K562 (cell line): Measurements from ENCODE around the gene PRR35. TPM values are rescaled to one million over a fixed set of nuclear protein-coding genes. Genes with fewer than 3 reads are reported as not detected.
A peak's percentile ranks its signal among the peaks of the same experiment; 100 is the strongest.

ENCODE experiments used
- ATAC-seq: fragments of 200-7000 bp; cut with Tn5 transposase; 3 replicates; pipeline ENCODE4 v1.9.1; 2020; ENCODE audit warnings: moderate library complexity
- BruUV-seq: library from RNA; stranded (reverse); fragments of 400-500 nt; replicated peaks from 2 replicates; lab custom pipeline; 2021; lab: Mats Ljungman, UMichigan
- CTCF ChIA-PET: fragments of 300-600 bp; formaldehyde crosslinking; extraction: SDS; loops from one replicate; lab custom pipeline; 2021; ENCODE audit warnings: low intra/inter-chr PET ratio; lab: Yijun Ruan, JAX
- POLR2A ChIA-PET: fragments of 300-600, 350-650 bp; sonication (Branson Sonifier 250); formaldehyde crosslinking; extraction: SDS; loops from one replicate; lab custom pipeline; 2021; ENCODE audit warnings: antibody characterized with exemption, inconsistent platforms; lab: Yijun Ruan, JAX
- DNase-seq, 4 experiments: peaks; one replicate each; pipeline versions ENCODE4 v3.0.0 to v3.0.0-alpha.2; 2011 to 2018; ENCODE audit warnings: low spot score in 3 of 4, mixed read lengths in 3 of 4; ENCODE audit errors: extremely low read depth in 1 of 4
- FAIRE-seq: peaks from 2 replicates; lab custom pipeline; 2011; peaks lifted over from hg19 to GRCh38; lab: Jason Lieb, UNC
- H2AFZ ChIP-seq: 2 replicates; pipeline ENCODE4 v1.6.0; 2011; ENCODE audit warnings: low read depth, low read length, control low read depth, inconsistent platforms
- H3K27ac ChIP-seq: fragments of 200-600 bp; 3 replicates; pipeline ENCODE4 v1.8.0; 2011; ENCODE audit warnings: low read depth, mild to moderate bottlenecking, control low read depth, inconsistent platforms, low read length, moderate library complexity, mixed read lengths; ENCODE audit errors: extremely low read depth
- H3K27me3 ChIP-seq, 2 experiments: fragments of 300-600 bp in 1 of 2; 2 replicates in 1 of 2; 3 replicates in 1 of 2; pipeline versions ENCODE4 v1.6.0 to v1.8.0; 2011; ENCODE audit warnings: inconsistent platforms in 2 of 2, low read length in 2 of 2, mild to moderate bottlenecking in 1 of 2, mixed read lengths in 1 of 2, moderate library complexity in 1 of 2; ENCODE audit not compliant: control insufficient read depth in 2 of 2, insufficient read depth in 2 of 2
- H3K36me3 ChIP-seq: fragments of 300-600 bp; 3 replicates; pipeline ENCODE4 v1.8.0; 2011; ENCODE audit warnings: mild to moderate bottlenecking, low read length, inconsistent platforms; ENCODE audit not compliant: control insufficient read depth, insufficient read depth
- H3K4me1 ChIP-seq, 2 experiments: fragments of 200-600 bp in 1 of 2; replicated peaks in 1 of 2; 2 replicates in 1 of 2; 3 replicates in 1 of 2; pipeline versions ENCODE4 v1.5.1 to v1.8.0; 2011; ENCODE audit warnings: inconsistent platforms in 2 of 2, low read length in 2 of 2, mild to moderate bottlenecking in 1 of 2, mixed read lengths in 1 of 2, moderate library complexity in 1 of 2; ENCODE audit not compliant: control insufficient read depth in 2 of 2, insufficient read depth in 2 of 2
- H3K4me2 ChIP-seq: 2 replicates; pipeline ENCODE4 v1.6.1; 2011; ENCODE audit warnings: low read length, control low read depth, inconsistent platforms, mixed read lengths; ENCODE audit not compliant: insufficient read depth
- H3K4me3 ChIP-seq: fragments of 200-600 bp; sonication (generic), shearing (Covaris generic); 2 replicates; pipeline ENCODE4 v1.5.1; 2016; ENCODE audit warnings: control low read depth, inconsistent platforms
- H3K79me2 ChIP-seq: fragments of 200-600 bp; 3 replicates; pipeline ENCODE4 v1.8.0; 2011; ENCODE audit warnings: low read length, inconsistent platforms; ENCODE audit not compliant: control insufficient read depth, insufficient read depth
- H3K9ac ChIP-seq, 2 experiments: 2 replicates each; pipeline versions ENCODE4 v1.6.0 to v1.6.1; 2011; ENCODE audit warnings: low read depth in 2 of 2, low read length in 2 of 2, control low read depth in 1 of 2, inconsistent platforms in 1 of 2, mild to moderate bottlenecking in 1 of 2, mixed read lengths in 1 of 2; ENCODE audit not compliant: insufficient read depth in 1 of 2
- H3K9me1 ChIP-seq: one replicate; pipeline ENCODE4 v1.6.0; 2011; ENCODE audit warnings: inconsistent platforms, mild to moderate bottlenecking, low read length, moderate library complexity; ENCODE audit not compliant: control insufficient read depth, insufficient read depth
- H3K9me3 ChIP-seq: replicated peaks from 2 replicates; pipeline ENCODE4 v1.5.1; 2011; ENCODE audit warnings: low read depth, low read length, inconsistent platforms; ENCODE audit not compliant: control insufficient read depth, insufficient read depth
- H4K20me1 ChIP-seq: replicated peaks from 2 replicates; pipeline ENCODE4 v1.6.1; 2011; ENCODE audit warnings: low read length, inconsistent platforms, mixed read lengths; ENCODE audit not compliant: control insufficient read depth, insufficient read depth
- DACH1 ChIP-seq: fragments of 450-650 bp; IDR thresholded peaks from 2 replicates; pipeline ENCODE4 v1.6.1; 2018; ENCODE audit not compliant: partially characterized antibody
- GTF2F1 ChIP-seq: IDR thresholded peaks from 2 replicates; pipeline ENCODE4 v1.6.1; 2011; ENCODE audit warnings: low read depth, low read length, improper control_type of control experiment
- IFI16 ChIP-seq: fragments of 250-450 bp; sonication (Bioruptor Pico); IDR thresholded peaks from 2 replicates; pipeline ENCODE4 v2.1.2; 2022; ENCODE audit warnings: mild to moderate bottlenecking, inconsistent platforms
- JUND ChIP-seq, 2 experiments: IDR thresholded peaks; 2 replicates in 1 of 2; 3 replicates in 1 of 2; pipeline ENCODE4 v1.6.1; 2011; ENCODE audit warnings: borderline replicate concordance in 2 of 2, low read depth in 2 of 2, low read length in 2 of 2, improper control_type of control experiment in 1 of 2, missing biosample characterization in 1 of 2, missing genetic modification characterization in 1 of 2, missing genetic modification reagents in 1 of 2
- KLF1 ChIP-seq: fragments of 450-650 bp; IDR thresholded peaks from 2 replicates; pipeline ENCODE4 v1.6.1; 2016; ENCODE audit warnings: missing genetic modification characterization, missing compliant biosample characterization
- MCM5 ChIP-seq: fragments of 450-650 bp; IDR thresholded peaks from 2 replicates; pipeline ENCODE4 v1.6.1; 2016; ENCODE audit warnings: low read depth
- PPARD ChIP-seq: fragments of 250-450 bp; sonication (Bioruptor Pico); IDR thresholded peaks from 2 replicates; pipeline ENCODE4 v1.8.0; 2022; ENCODE audit warnings: inconsistent platforms, mild to moderate bottlenecking, moderate library complexity
- RBM17 ChIP-seq: fragments of 200-400 bp; formaldehyde crosslinking; IDR thresholded peaks from 2 replicates; pipeline ENCODE4 v1.6.1; 2017; ENCODE audit warnings: low read depth, mild to moderate bottlenecking, low read length, borderline replicate concordance
- SNIP1 ChIP-seq: fragments of 450-650 bp; IDR thresholded peaks from 2 replicates; pipeline ENCODE4 v1.7.1; 2017; ENCODE audit warnings: low read depth, mild to moderate bottlenecking
- TAF7 ChIP-seq: fragments of 450-650 bp; IDR thresholded peaks from 2 replicates; pipeline ENCODE4 v1.6.1; 2016; ENCODE audit warnings: missing genetic modification characterization, missing compliant biosample characterization
- ZNF436 ChIP-seq: fragments of 250-450, 450-650 bp; sonication (Bioruptor Pico); formaldehyde crosslinking; IDR thresholded peaks from 2 replicates; pipeline ENCODE4 v1.7.0; 2020; ENCODE audit warnings: mild to moderate bottlenecking
- WGBS: fragments of 100-300 bp; shearing (Covaris generic); methylation state at CpG from one replicate; pipeline ENCODE4 v1.1.6; 2016; ENCODE audit warnings: low coverage, mixed read lengths; ENCODE audit not compliant: insufficient coverage; ENCODE audit errors: missing lambda C conversion rate; 5-methylcytosine and 5-hydroxymethylcytosine counted together
- in situ Hi-C: fragments of 300-500 bp; cut with MboI; formaldehyde crosslinking; loops from 4 replicates; pipeline ENCODE4 v1.15.0; 2018; ENCODE audit warnings: inconsistent platforms, mixed read lengths
- intact Hi-C: fragments of 100-400 bp; cut with micrococcal nuclease; formaldehyde crosslinking; loops from 2 replicates; pipeline ENCODE4 v1.14.2; 2022
- polyA plus RNA-seq, 8 experiments: library from polyadenylated mRNA; depleted of rRNA in 4 of 8; stranded (reverse) in 5 of 8; unstranded in 3 of 8; fragments of >200 nt; fragmentation: Nextera tagmentation in 2 of 8; fragmentation: Illumina TruSeq in 1 of 8; extraction: Ambion mirVana in 2 of 8; extraction: Trizol in 1 of 8; gene quantifications; 2 replicates each; pipeline versions ENCODE4 v1.2.1 to v1.2.3, GENCODE V29; 2011 to 2014; ENCODE audit warnings: inconsistent platforms in 1 of 8, missing spikeins in 1 of 8
- total RNA-seq, 7 experiments: library from RNA; depleted of rRNA in 6 of 7; stranded (reverse); fragments of >200 nt in 6 of 7; fragmentation: Illumina TruSeq in 2 of 7; extraction: Trizol in 2 of 7; gene quantifications; 2 replicates each; pipeline versions ENCODE4 v1.2.1 to v1.2.3, GENCODE V29; 2011 to 2021; ENCODE audit warnings: low replicate concordance in 1 of 7
- TF ChIP-seq, protein P1 (sequence below): IDR thresholded peaks from 2 replicates; pipeline ENCODE4 v1.6.1; 2014; ENCODE audit warnings: antibody characterized with exemption
- TF ChIP-seq, protein P2 (sequence below), 3 experiments: fragments of 200-800 bp in 1 of 3; sonication (Bioruptor generic) in 1 of 3; sonication (generic) in 1 of 3; formaldehyde crosslinking in 1 of 3; IDR thresholded peaks; 2 replicates each; pipeline versions ENCODE4 v1.6.1 to v1.8.0; 2016 to 2022; ENCODE audit warnings: mild to moderate bottlenecking in 2 of 3, missing compliant biosample characterization in 2 of 3, missing genetic modification characterization in 2 of 3, missing genetic modification reagents in 1 of 3

PRR35 gene
- total and polyA plus RNA-seq, 9 of the 15 experiments (the other 6 are each of a cell fraction or from before 2014, with no cell fraction given), result 0.17 to 0.45 (median 0.21) TPM; not detected in 5

DNA sequence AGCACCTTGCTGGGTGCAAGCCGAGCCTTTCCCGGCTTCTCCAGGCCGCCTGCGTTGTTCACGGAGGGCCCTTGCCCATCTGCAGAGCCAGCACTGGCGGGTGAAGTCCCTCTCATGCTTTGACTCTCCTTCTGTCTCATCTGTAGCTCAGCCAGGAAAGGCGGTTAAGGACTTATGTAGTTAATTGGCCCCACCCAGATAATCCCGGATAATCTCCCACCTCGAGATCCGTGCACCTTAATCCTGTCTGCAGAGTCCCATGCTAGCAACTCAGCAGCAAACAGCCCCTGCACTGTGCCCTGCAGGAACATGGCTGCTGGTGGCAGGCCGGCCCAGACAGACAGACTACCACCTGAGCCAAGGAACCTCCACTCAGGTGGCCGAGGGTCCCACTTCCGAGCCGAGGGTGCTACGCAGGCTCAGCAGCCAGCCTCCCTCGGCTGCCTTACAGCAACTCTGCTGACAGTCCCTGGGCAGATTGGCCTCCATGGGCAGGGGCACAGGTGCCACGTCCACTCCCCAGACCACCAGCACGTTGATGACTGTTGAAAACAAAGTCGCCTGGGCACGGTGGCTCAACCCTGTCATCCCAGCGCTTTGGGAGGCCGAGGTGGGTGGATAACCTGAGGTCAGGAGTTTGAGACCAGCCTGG lies 46.6 kb downstream of the PRR35 start:
- H3K27me3 ChIP-seq, result no peaks in the 10 kb centered on the region
- TF ChIP-seq DACH1 (no peak), TAF7 (tag) (no peak), RBM17 (no peak), MCM5 (no peak)
- peaks cover 43% of the 10 kb centered on the region for H3K79me2 ChIP-seq
- no peaks in the 10 kb centered on the region for H3K9me1 ChIP-seq
- ChIA-PET CTCF (no interaction called here), POLR2A (no interaction called here)
- 93% methylated on average over 20 of the region's 22 CpGs for WGBS
- BruUV-seq, result no TSS peak
- ATAC-seq, result no peak
- intact Hi-C loops, result no loop called here
- no peak overlapping the region for H2AFZ ChIP-seq
- in situ Hi-C loops, result no loop called here
- DNase-seq, result no peak
- H3K27ac ChIP-seq, result no peak overlapping the region
- no peak for FAIRE-seq
- H3K4me2 ChIP-seq, result no peak overlapping the region
- no peaks in the 10 kb centered on the region for H4K20me1 ChIP-seq
- peak overlapping the region in 1 of 2 experiments; percentile 35; a peak in 1 of 4 replicates for H3K9ac ChIP-seq
- no peak overlapping the region for H3K4me3 ChIP-seq
- peaks cover 0 to 26% of the 10 kb centered on the region in 2 experiments; a peak in 2 of 5 replicates for H3K4me1 ChIP-seq
- peaks cover 2% of the 10 kb centered on the region; the same call in 1 of the 2 replicates for H3K9me3 ChIP-seq
- peaks cover 4% of the 10 kb centered on the region; the same call in 1 of the 3 replicates for H3K36me3 ChIP-seq

DNA sequence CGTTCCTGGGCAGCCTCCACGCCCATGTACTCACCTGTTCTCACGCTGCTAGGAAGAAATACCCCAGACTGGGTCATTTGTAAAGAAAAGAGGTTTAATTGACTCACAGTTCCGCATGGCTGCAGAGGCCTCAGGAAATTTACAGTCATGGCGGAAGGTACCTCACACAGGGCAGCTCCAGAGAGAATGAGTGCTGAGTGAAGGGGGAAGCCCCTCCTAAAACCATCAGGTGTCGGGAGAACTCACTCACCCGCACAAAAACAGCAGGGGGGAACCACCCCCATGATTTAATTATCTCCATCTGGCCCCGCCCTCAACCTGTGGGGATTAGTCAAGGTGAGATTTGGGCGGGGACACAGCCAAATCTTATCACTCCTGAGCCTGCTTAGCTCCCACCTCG lies 47.8 kb downstream of the PRR35 start:
- H3K4me3 ChIP-seq, result no peak overlapping the region
- DNase-seq (no peak), FAIRE-seq (no peak), ATAC-seq (no peak)
- H3K9me3 ChIP-seq, result peaks cover 2% of the 10 kb centered on the region; the same call in 1 of the 2 replicates
- ChIA-PET CTCF (no interaction called here), POLR2A (interaction anchor here (1.0 to 1.2 kb wide), 3 partner anchors 14 to 29 kb away, joined by 3 to 4 read pairs (median 4); partner anchors contain the start of genes METTL26 and RAB40C)
- H3K9me1 ChIP-seq, result no peaks in the 10 kb centered on the region
- in situ Hi-C loops (no loop called here), intact Hi-C loops (no loop called here)
- no peak overlapping the region for H3K4me2 ChIP-seq
- no TSS peak for BruUV-seq
- no peaks in the 10 kb centered on the region for H4K20me1 ChIP-seq
- peaks cover 4% of the 10 kb centered on the region; the same call in 1 of the 3 replicates for H3K36me3 ChIP-seq
- TF ChIP-seq PPARD (no peak), IFI16 (CRISPR knock-in tag) (no peak), SNIP1 (no peak), ZNF436 (CRISPR knock-in tag) (no peak), KLF1 (tag) (no peak), GTF2F1 (no peak), JUND (IDR thresholded peaks at IDR 0.05; ENCODE audit: borderline replicate concordance, low read depth, low read length) (no peak), JUND (tag; IDR thresholded peaks at IDR 0.05; ENCODE audit: borderline replicate concordance, low read depth, low read length) (no peak)
- TF ChIP-seq, protein P1, sequence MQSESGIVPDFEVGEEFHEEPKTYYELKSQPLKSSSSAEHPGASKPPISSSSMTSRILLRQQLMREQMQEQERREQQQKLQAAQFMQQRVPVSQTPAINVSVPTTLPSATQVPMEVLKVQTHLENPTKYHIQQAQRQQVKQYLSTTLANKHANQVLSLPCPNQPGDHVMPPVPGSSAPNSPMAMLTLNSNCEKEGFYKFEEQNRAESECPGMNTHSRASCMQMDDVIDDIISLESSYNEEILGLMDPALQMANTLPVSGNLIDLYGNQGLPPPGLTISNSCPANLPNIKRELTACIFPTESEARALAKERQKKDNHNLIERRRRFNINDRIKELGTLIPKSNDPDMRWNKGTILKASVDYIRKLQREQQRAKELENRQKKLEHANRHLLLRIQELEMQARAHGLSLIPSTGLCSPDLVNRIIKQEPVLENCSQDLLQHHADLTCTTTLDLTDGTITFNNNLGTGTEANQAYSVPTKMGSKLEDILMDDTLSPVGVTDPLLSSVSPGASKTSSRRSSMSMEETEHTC, result no peak
- TF ChIP-seq, protein P2, sequence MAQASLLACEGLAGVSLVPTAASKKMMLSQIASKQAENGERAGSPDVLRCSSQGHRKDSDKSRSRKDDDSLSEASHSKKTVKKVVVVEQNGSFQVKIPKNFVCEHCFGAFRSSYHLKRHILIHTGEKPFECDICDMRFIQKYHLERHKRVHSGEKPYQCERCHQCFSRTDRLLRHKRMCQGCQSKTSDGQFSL (CRISPR knock-in tag; IDR thresholded peaks at IDR 0.05), result no peak
- TF ChIP-seq, protein P2 (tag; IDR thresholded peaks at IDR 0.05), result no peak
- H3K27me3 ChIP-seq, result no peaks in the 10 kb centered on the region
- peaks cover 38% of the 10 kb centered on the region for H3K79me2 ChIP-seq
- no peak overlapping the region for H3K9ac ChIP-seq
- peaks cover 0 to 26% of the 10 kb centered on the region in 2 experiments; a peak in 2 of 5 replicates for H3K4me1 ChIP-seq
- 55% methylated on average over 10 of the region's 10 CpGs for WGBS
- no peak overlapping the region for H3K27ac ChIP-seq
- H2AFZ ChIP-seq, result no peak overlapping the region
